Right lobe of liver (tissue), 5 donors: ENCODE data around the gene HOPX. TPM values are rescaled to one million over a fixed set of nuclear protein-coding genes. Genes with fewer than 3 reads are reported as not detected.

Source experiments
- total RNA-seq, 6 experiments: library from RNA; depleted of rRNA in 2 of 6; stranded (reverse); fragments of >200 nt in 2 of 6; fragmentation: NEBNext Ultra II Directional in 3 of 6; extraction: Animal tissue kit (Norgen Biotek cat#: 25700) in 3 of 6; gene quantifications; one replicate each; pipeline versions ENCODE4 v1.1.0 to v1.2.4, GENCODE V29; 2016 to 2023
- donor health status: DM: no; HTN: no; CAD: no.
- donor health status: DM: no; HTN: no; CAD: no.
- donor health status: DM: no; HTN: yes; CAD: no.
- donor health status: DM: no; HTN: yes; CAD: no.

HOPX gene
- total RNA-seq, 6 experiments from 2014 or later: 0.27 to 0.80 (median 0.42) TPM; not detected in 3

Other genes starting within 250 kb of the HOPX start
- gene PPAT, start 245.7 kb downstream of the HOPX start, total RNA-seq: 1 to 10 TPM; 4.4 to 8.5 (median 7.1) TPM
- 10 to 100 TPM; 39.8 to 77.5 (median 54.2) TPM for gene PAICS, start 245.0 kb downstream of the HOPX start, total RNA-seq
- gene SRP72, start 213.7 kb downstream of the HOPX start, total RNA-seq: 10 to 100 TPM; 41.3 to 54.8 (median 46.6) TPM
- gene ARL9, start 175.5 kb downstream of the HOPX start, total RNA-seq: under 1 TPM in 1 of 6 experiments, not detected in 5; 0.19 TPM
- not detected for gene SPINK2, start 140.4 kb upstream of the HOPX start, total RNA-seq
- 10 to 100 TPM; 10.6 to 19.3 (median 16.4) TPM for gene REST, start 226.6 kb upstream of the HOPX start, total RNA-seq